Adrenal gland (tissue), 12 donors: ENCODE results near the gene OR10A5. TPM values are rescaled to one million over a fixed set of nuclear protein-coding genes. Genes with fewer than 3 reads are reported as not detected.

ENCODE experiments used
- DNase-seq, 7 donors: peaks; one replicate each; pipeline ENCODE4 v3.0.0-alpha.2; 2019 to 2020
- H3K27ac ChIP-seq, 5 donors: fragments of 200-600 bp; sonication (generic) in 4 of 5; 1 replicate in 3 of 5; 2 replicates in 2 of 5; pipeline versions ENCODE4 v1.5.1 to v1.8.0; 2016 to 2020; ENCODE audit warnings: mild to moderate bottlenecking in 1 of 5
- H3K27me3 ChIP-seq: fragments of 200-600 bp; 2 replicates; pipeline ENCODE4 v1.8.0; 2021
- H3K36me3 ChIP-seq, 2 donors: fragments of 200-600 bp; replicated peaks in 1 of 2; 1 replicate in 1 of 2; 2 replicates in 1 of 2; pipeline versions ENCODE4 v1.5.1 to v1.8.0; 2018 to 2022
- H3K4me1 ChIP-seq, 2 donors: fragments of 200-600 bp; replicated peaks in 1 of 2; 1 replicate in 1 of 2; 2 replicates in 1 of 2; pipeline versions ENCODE4 v1.5.1 to v1.8.0; 2018 to 2021
- H3K4me3 ChIP-seq, 4 donors: fragments of 200-600 bp; sonication (generic) in 3 of 4; one replicate each; pipeline ENCODE4 v1.5.1; 2016 to 2018
- H3K9me3 ChIP-seq, 3 donors: fragments of 200-600 bp; sonication (generic) in 1 of 3; replicated peaks in 1 of 3; 1 replicate in 2 of 3; 2 replicates in 1 of 3; pipeline versions ENCODE4 v1.5.1 to v1.8.0; 2016 to 2021
- POLR2A ChIP-seq, 2 donors: fragments of 450-650 bp; IDR thresholded peaks; one replicate each; pipeline ENCODE4 v1.6.1; 2017; ENCODE audit warnings: antibody characterized with exemption in 2 of 2, mild to moderate bottlenecking in 2 of 2, moderate library complexity in 1 of 2
- WGBS, 4 donors: extraction: QIAGEN DNeasy Blood & Tissue Kit in 2 of 4; methylation state at CpG; one replicate each; pipeline versions ENCODE4 v1.1.5 to v1.1.7; 2013 to 2017; 5-methylcytosine and 5-hydroxymethylcytosine counted together
- intact Hi-C, 2 donors: fragments of 100-400 bp; cut with DNase I; formaldehyde crosslinking; loops; one replicate each; pipeline versions ENCODE4 v1.14.1 to v1.15.0; 2022 to 2023
- polyA plus RNA-seq, 3 donors: library from polyadenylated mRNA; stranded (reverse); fragments of 200-250 nt in 2 of 3; fragments of 350-450 nt in 1 of 3; fragmentation: Illumina TruSeq in 1 of 3; extraction: RNeasy Lipid Tissue Mini Kit (QIAGEN cat#74804) in 1 of 3; gene quantifications; one replicate each; pipeline ENCODE4 v1.2.3, GENCODE V29; 2013 to 2014
- total RNA-seq, 9 donors: library from RNA; depleted of rRNA in 4 of 9; stranded (reverse); fragments of >200 nt in 4 of 9; fragments of 120-200 nt in 1 of 9; fragmentation: NEBNext Ultra II Directional in 1 of 9; extraction: Animal tissue kit (Norgen Biotek cat#: 25700) in 1 of 9; gene quantifications; one replicate each; pipeline versions ENCODE4 v1.1.0 to v1.2.4, GENCODE V29; 2013 to 2023
- TF ChIP-seq, protein P1 (sequence below), 6 experiments: fragments of 450-650 bp in 4 of 6; fragments of 200-600 bp in 2 of 6; sonication (generic) in 1 of 6; IDR thresholded peaks; 1 replicate in 5 of 6; 2 replicates in 1 of 6; pipeline versions ENCODE4 v1.5.1 to v1.8.0; 2016 to 2021; ENCODE audit warnings: antibody characterized with exemption in 6 of 6, mild to moderate bottlenecking in 2 of 6, moderate library complexity in 1 of 6
- donor health status: healthy with polysubstance abuse.
- donor health status: Bipolar disorder and iron deficiency.
- donor health status: DM: yes; HTN: yes; CAD: no.
- donor health status: DM: no; HTN: no; CAD: no.
- donor health status: DM: no; HTN: no; CAD: no.
- donor health status: DM: yes; HTN: yes; CAD: no.

Gene OR10A5
- total and polyA plus RNA-seq, 12 donors, result not detected

- TF ChIP-seq, protein P1, sequence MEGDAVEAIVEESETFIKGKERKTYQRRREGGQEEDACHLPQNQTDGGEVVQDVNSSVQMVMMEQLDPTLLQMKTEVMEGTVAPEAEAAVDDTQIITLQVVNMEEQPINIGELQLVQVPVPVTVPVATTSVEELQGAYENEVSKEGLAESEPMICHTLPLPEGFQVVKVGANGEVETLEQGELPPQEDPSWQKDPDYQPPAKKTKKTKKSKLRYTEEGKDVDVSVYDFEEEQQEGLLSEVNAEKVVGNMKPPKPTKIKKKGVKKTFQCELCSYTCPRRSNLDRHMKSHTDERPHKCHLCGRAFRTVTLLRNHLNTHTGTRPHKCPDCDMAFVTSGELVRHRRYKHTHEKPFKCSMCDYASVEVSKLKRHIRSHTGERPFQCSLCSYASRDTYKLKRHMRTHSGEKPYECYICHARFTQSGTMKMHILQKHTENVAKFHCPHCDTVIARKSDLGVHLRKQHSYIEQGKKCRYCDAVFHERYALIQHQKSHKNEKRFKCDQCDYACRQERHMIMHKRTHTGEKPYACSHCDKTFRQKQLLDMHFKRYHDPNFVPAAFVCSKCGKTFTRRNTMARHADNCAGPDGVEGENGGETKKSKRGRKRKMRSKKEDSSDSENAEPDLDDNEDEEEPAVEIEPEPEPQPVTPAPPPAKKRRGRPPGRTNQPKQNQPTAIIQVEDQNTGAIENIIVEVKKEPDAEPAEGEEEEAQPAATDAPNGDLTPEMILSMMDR (IDR thresholded peaks at IDR 0.05), result no peak
- TF ChIP-seq POLR2A (IDR thresholded peaks at IDR 0.05), result no peak
- H3K27ac ChIP-seq, result no peak overlapping the region
- H3K36me3 ChIP-seq, result no peaks in the 10 kb centered on the region
- intact Hi-C loops, result no loop called here
- H3K4me3 ChIP-seq, result no peak overlapping the region
- no peaks in the 10 kb centered on the region for H3K4me1 ChIP-seq
- H3K27me3 ChIP-seq, result no peaks in the 10 kb centered on the region
- no peak for DNase-seq
- 70 to 91% (median 74%) methylated on average over 7 of the region's 7 CpGs for WGBS, 4 donors
- H3K9me3 ChIP-seq, result no peaks in the 10 kb centered on the region
Observed at GRCh38 chr11:6825231-6825744, 20.2 kb upstream of the OR10A5 start.

DNA sequence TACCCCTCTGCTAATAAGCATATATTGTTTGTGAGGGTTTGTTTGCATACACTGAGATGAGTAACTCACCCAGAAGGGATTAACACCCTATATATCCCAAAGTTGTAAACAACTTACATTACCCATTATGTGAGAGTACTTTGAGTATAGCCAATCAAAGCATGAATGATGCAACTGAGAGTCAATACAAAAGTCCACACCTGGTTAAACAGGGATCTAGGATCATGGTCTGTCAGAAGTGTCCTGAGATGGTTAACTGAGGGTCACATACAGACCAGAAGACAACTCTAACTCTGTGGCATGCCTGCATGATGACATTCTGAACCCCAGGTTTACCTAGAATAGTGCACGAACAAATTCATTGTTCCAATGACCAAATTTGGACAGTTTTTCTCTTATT lies 17.4 kb upstream of the OR10A5 start:
- Histone ChIP-seq H3K36me3 (no peaks in the 10 kb centered on the region), H3K4me1 (no peaks in the 10 kb centered on the region), H3K27ac (no peak overlapping the region), H3K9me3 (no peaks in the 10 kb centered on the region), H3K4me3 (no peak overlapping the region), H3K27me3 (no peaks in the 10 kb centered on the region)
- intact Hi-C loops, result no loop called here
- DNase-seq, result no peak
- 75 to 88% (median 84%) methylated on average over 1 of the region's 1 CpG for WGBS, 4 donors
- no peak for TF ChIP-seq POLR2A (IDR thresholded peaks at IDR 0.05)
- TF ChIP-seq, protein P1 (IDR thresholded peaks at IDR 0.05), result no peak

DNA sequence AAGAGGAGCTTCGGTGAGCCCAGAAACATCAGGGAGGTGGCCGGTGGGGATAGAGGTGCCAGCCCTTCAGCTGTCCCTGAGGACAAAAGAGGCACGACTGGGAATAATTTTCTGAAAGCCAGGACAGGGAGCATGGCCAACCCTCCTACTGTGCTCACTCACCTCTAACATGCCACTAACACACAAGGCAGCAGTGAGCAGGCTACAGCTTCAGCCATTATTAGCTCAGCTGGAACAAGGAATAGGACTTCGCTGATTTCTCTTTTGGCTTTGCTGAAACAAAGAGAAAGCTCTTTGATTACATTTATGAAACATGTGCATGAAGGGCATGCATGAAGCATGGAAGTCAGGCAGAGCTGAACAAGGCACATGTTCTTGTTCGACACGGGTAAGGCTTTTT lies 12.1 kb upstream of the OR10A5 start:
- no peak for TF ChIP-seq POLR2A (IDR thresholded peaks at IDR 0.05)
- TF ChIP-seq, protein P1 (IDR thresholded peaks at IDR 0.05), result no peak
- intact Hi-C loops, result no loop called here
- no peak for DNase-seq
- H3K4me1 ChIP-seq, result no peaks in the 10 kb centered on the region
- H3K4me3 ChIP-seq, result no peak overlapping the region
- H3K27ac ChIP-seq, result no peak overlapping the region
- H3K27me3 ChIP-seq, result no peaks in the 10 kb centered on the region
- WGBS, 4 donors, result 73 to 84% (median 76%) methylated on average over 6 of the region's 6 CpGs
- H3K36me3 ChIP-seq, result no peaks in the 10 kb centered on the region
- no peaks in the 10 kb centered on the region for H3K9me3 ChIP-seq

- no peak for DNase-seq
- intact Hi-C loops, result no loop called here
- H3K27ac ChIP-seq, result no peak overlapping the region
- no peak overlapping the region for H3K4me3 ChIP-seq
- H3K27me3 ChIP-seq, result no peaks in the 10 kb centered on the region
- H3K36me3 ChIP-seq, result no peaks in the 10 kb centered on the region
- H3K4me1 ChIP-seq, result no peaks in the 10 kb centered on the region
- 43 to 80% (median 52%) methylated on average over 1 of the region's 1 CpG for WGBS, 4 donors
- no peak for TF ChIP-seq POLR2A (IDR thresholded peaks at IDR 0.05)
- TF ChIP-seq, protein P1 (IDR thresholded peaks at IDR 0.05), result no peak
- H3K9me3 ChIP-seq, result no peaks in the 10 kb centered on the region
Observed at GRCh38 chr11:6834021-6834420, 11.5 kb upstream of the OR10A5 start.
